ENCODE measurements around the gene FOXJ3. TPM values are rescaled to one million over a fixed set of nuclear protein-coding genes. Genes with fewer than 3 reads are reported as not detected.

Gene FOXJ3
- total RNA-seq, 1 donor from 2014 or later = 45.0 TPM

DNA sequence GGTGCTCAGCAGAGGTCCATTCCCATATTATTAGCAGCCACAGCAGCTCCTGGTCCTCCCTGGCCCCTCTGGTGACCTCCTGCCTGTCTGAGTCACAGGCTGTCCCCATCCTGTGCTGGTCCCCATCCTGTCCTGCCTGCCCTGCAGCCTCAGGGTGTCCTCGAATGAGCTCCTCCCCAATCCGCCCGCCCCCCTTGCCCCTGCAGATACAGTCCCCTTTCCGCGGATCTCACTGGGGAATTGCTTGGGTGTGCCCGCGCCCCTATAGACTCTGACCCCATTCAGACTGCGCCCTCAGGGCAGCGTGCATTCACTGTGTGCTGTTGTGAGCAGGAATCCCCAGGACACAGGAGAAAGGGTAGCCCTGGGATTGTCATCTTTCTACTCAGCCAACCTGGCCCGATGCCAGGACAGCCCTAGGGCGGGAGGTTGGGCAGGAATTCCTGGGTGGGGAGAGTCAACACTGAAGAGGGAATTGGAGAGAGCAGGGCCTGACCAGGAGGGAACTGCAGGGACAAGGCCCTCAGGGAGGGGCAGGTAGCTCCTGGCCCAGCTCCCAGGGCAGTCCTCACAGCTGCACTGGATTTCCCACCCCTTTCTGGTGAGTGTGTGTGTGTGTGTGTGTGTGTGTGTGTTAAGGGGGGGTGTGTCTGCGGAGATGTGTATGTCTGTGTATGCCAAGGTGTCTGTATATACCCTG lies 169.4 kb downstream of the FOXJ3 start:
- no peak overlapping the region for H3K4me3 Mint-ChIP-seq (ENCODE audit: unreplicated experiment)
- H3K9me3 Mint-ChIP-seq (ENCODE audit: unreplicated experiment) = peaks cover 16% of the 10 kb centered on the region
- H3K27me3 Mint-ChIP-seq (ENCODE audit: unreplicated experiment) = peaks cover 9% of the 10 kb centered on the region
- H3K27ac Mint-ChIP-seq (ENCODE audit: unreplicated experiment) = no peak overlapping the region
- peaks cover 4% of the 10 kb centered on the region for H3K4me1 Mint-ChIP-seq (ENCODE audit: low read depth, unreplicated experiment)
- peaks cover 13% of the 10 kb centered on the region for H3K36me3 Mint-ChIP-seq (ENCODE audit: unreplicated experiment)
- no peak for DNase-seq
- TF ChIP-seq, protein P1, sequence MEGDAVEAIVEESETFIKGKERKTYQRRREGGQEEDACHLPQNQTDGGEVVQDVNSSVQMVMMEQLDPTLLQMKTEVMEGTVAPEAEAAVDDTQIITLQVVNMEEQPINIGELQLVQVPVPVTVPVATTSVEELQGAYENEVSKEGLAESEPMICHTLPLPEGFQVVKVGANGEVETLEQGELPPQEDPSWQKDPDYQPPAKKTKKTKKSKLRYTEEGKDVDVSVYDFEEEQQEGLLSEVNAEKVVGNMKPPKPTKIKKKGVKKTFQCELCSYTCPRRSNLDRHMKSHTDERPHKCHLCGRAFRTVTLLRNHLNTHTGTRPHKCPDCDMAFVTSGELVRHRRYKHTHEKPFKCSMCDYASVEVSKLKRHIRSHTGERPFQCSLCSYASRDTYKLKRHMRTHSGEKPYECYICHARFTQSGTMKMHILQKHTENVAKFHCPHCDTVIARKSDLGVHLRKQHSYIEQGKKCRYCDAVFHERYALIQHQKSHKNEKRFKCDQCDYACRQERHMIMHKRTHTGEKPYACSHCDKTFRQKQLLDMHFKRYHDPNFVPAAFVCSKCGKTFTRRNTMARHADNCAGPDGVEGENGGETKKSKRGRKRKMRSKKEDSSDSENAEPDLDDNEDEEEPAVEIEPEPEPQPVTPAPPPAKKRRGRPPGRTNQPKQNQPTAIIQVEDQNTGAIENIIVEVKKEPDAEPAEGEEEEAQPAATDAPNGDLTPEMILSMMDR (IDR thresholded peaks at IDR 0.05; ENCODE audit: partially characterized antibody, unreplicated experiment) = no peak

DNA sequence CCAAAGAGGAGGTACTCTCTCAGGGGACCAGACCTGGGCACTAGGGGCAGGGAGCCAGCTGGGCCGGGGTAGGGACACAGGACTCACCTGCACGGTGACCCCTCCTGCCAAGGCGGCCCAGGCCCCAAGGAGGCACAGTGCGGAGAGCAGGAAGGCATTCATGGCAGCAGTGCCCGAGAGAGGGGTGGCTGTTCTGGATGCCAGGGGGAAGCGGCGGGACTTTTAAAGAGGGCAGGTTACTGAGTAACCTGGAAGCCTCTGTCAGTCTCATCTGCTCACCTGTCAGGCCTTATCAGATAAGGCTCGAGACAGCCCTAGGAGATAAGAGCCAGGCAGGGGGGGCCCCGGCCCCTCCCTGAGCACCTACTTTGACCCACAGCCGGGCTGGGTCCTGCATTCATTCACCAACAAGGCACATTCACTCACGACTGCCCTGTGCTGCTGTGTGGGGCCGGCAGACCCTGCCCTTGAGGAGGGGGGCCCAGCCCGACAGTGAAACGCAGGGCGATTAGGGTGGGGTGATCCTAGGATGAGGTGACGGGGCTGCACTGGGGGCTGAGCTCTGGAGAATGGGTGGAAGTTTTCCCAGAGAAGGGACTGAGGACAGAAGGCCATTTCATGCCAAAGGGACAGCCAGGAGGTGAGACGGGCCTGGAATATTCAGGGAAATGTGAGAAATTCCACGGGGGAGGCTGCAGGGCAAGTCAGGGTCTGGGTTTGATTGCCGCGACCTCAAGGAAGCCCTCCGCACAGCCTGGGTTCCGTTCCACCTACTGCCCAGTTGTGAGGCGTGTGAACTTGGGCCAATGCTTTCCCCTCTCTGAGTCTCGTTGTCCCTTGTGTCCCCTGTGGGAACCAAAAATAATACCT lies 170.2 kb downstream of the FOXJ3 start, which contains the start of gene GUCA2A:
GUCA2A (minus strand) TSS at position 195 of the 870 bp plus-strand sequence; CDS start at position 162, 33 bp downstream.
- Mint-ChIP-seq H3K27me3 (ENCODE audit: unreplicated experiment) (peaks cover 9% of the 10 kb centered on the region), H3K36me3 (ENCODE audit: unreplicated experiment) (peaks cover 13% of the 10 kb centered on the region), H3K4me3 (ENCODE audit: unreplicated experiment) (no peak within 1 kb of the TSS), H3K4me1 (ENCODE audit: low read depth, unreplicated experiment) (peaks cover 4% of the 10 kb centered on the region), H3K9me3 (ENCODE audit: unreplicated experiment) (peaks cover 16% of the 10 kb centered on the region), H3K27ac (ENCODE audit: unreplicated experiment) (no peak within 1 kb of the TSS)
- DNase-seq = no peak
- TF ChIP-seq, protein P1 (IDR thresholded peaks at IDR 0.05; ENCODE audit: partially characterized antibody, unreplicated experiment) = no peak

DNA sequence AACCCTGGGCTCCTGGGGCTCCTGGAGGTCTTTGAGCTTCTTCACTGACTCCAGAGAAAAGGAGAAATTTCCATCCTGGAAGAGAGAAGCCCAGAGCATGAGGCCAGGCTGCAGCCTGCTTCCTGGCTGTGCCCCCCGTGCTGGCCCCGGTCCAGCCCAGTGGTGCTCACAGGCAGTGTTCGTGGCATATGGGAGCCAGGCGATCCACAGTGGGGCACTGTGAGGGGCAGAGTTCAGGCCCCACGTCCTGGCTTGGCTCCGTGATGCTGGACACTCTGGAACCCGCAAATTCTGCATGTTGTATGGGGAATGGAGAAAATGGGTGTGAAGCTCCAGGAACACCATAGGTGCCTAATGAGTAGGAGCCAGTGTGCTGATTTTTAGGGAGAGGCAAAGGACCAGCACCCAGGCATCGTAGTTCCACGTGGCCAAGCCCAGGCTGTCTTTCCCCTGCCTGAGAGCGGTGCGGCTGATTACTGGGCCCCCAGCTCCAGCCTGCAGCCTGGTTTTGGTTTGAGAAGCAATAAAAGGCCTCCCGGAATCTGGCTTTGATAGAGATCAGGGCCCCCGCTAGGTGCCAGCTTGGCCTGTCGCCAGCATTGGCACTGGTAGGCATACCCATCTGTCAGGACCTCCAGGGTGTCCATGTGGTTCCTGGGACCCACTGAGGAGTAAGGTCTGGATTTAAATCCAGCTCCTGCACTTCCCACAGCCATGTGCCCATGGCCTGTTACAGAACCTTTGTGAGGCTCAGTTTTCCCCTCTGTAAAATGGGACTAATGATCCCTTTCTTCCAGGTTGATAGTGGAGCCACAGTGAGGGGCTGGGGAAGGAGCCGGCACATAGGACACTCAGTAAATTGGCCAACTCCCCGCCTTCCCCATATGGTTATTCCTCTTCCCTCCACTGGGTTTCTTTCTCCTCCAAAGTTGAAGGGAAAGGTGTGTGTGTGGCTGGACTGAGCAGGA lies 171.2 kb downstream of the FOXJ3 start:
- peaks cover 9% of the 10 kb centered on the region for H3K27me3 Mint-ChIP-seq (ENCODE audit: unreplicated experiment)
- peaks cover 13% of the 10 kb centered on the region for H3K36me3 Mint-ChIP-seq (ENCODE audit: unreplicated experiment)
- no peak overlapping the region for H3K27ac Mint-ChIP-seq (ENCODE audit: unreplicated experiment)
- peaks cover 4% of the 10 kb centered on the region for H3K4me1 Mint-ChIP-seq (ENCODE audit: low read depth, unreplicated experiment)
- peaks cover 16% of the 10 kb centered on the region for H3K9me3 Mint-ChIP-seq (ENCODE audit: unreplicated experiment)
- DNase-seq = no peak
- no peak overlapping the region for H3K4me3 Mint-ChIP-seq (ENCODE audit: unreplicated experiment)
- TF ChIP-seq, protein P1 (IDR thresholded peaks at IDR 0.05; ENCODE audit: partially characterized antibody, unreplicated experiment) = no peak

DNA sequence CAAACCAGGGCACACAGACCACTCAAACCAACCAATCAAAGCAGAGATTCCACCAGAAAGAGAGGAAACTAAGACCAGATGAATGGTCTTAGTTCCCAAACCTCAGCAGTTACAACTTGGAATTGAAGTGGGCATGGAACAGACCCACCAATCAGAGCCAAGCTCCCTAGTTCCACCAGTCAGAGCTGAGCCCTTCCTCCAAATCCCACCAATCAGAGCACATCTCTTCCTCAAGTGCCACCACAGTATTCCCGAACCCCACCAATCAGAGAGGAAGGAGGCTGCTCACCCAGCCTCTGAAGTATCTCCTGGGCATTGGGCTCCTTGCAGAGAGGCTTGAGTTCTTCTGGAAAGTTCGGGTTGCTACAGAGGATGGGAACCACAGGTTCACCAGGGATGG lies 171.9 kb downstream of the FOXJ3 start:
- H3K36me3 Mint-ChIP-seq (ENCODE audit: unreplicated experiment) = peaks cover 13% of the 10 kb centered on the region
- H3K4me3 Mint-ChIP-seq (ENCODE audit: unreplicated experiment) = no peak overlapping the region
- DNase-seq = no peak
- no peak overlapping the region for H3K27ac Mint-ChIP-seq (ENCODE audit: unreplicated experiment)
- H3K4me1 Mint-ChIP-seq (ENCODE audit: low read depth, unreplicated experiment) = peaks cover 4% of the 10 kb centered on the region
- peaks cover 16% of the 10 kb centered on the region for H3K9me3 Mint-ChIP-seq (ENCODE audit: unreplicated experiment)
- H3K27me3 Mint-ChIP-seq (ENCODE audit: unreplicated experiment) = peaks cover 9% of the 10 kb centered on the region
- TF ChIP-seq, protein P1 (IDR thresholded peaks at IDR 0.05; ENCODE audit: partially characterized antibody, unreplicated experiment) = no peak
